A549 (cell line): ENCODE measurements around the gene HPGDS. TPM values are rescaled to one million over a fixed set of nuclear protein-coding genes. Genes with fewer than 3 reads are reported as not detected.

Source experiments
- ATAC-seq, 2 experiments: fragments of 200-7000 bp in 1 of 2; fragments of >200 bp in 1 of 2; cut with Nextera tagmentation in 1 of 2; cut with Tn5 transposase in 1 of 2; 3 replicates each; pipeline versions ENCODE4 v1.8.0 to v1.9.1; 2018 to 2020; ENCODE audit warnings: mild to moderate bottlenecking in 1 of 2, moderate library complexity in 1 of 2
- CTCF ChIA-PET: fragments of 300-600 bp; sonication (Branson Sonifier 250); formaldehyde crosslinking; extraction: SDS; loops from one replicate; lab custom pipeline; 2021; ENCODE audit warnings: antibody characterized with exemption, inconsistent platforms; lab: Yijun Ruan, JAX
- POLR2A ChIA-PET: fragments of 350-600 bp; formaldehyde crosslinking; extraction: SDS; loops from one replicate; lab custom pipeline; 2021; ENCODE audit warnings: antibody characterized with exemption, inconsistent platforms; lab: Yijun Ruan, JAX
- DNase-seq, 2 experiments: peaks; one replicate each; pipeline versions ENCODE4 v3.0.0 to v3.0.0-alpha.2; 2011 to 2016; ENCODE audit warnings: low read depth in 1 of 2, low spot score in 1 of 2
- FAIRE-seq: peaks from 2 replicates; lab custom pipeline; 2011; peaks lifted over from hg19 to GRCh38; lab: Jason Lieb, UNC
- H3K27ac ChIP-seq, 2 experiments: fragments of >200 bp; sonication (Bioruptor Twin); formaldehyde crosslinking; 3 replicates each; pipeline ENCODE4 v1.5.1; 2016 to 2017
- H3K4me1 ChIP-seq: fragments of >200 bp; sonication (Bioruptor Twin); formaldehyde crosslinking; 3 replicates; pipeline ENCODE4 v1.6.1; 2016
- H3K4me2 ChIP-seq: fragments of >200 bp; sonication (Bioruptor Twin); formaldehyde crosslinking; 3 replicates; pipeline ENCODE4 v1.6.1; 2016
- H3K4me3 ChIP-seq: fragments of >200 bp; sonication (Bioruptor Twin); formaldehyde crosslinking; 3 replicates; pipeline ENCODE4 v1.5.1; 2016
- H3K9me3 ChIP-seq: fragments of >200 bp; sonication (Bioruptor Twin); formaldehyde crosslinking; 3 replicates; pipeline ENCODE4 v1.6.1; 2016
- ATOH8 ChIP-seq: fragments of 250-450 bp; sonication (Bioruptor Pico); IDR thresholded peaks from 2 replicates; pipeline ENCODE4 v1.5.0; 2020; ENCODE audit warnings: low read depth, mild to moderate bottlenecking, moderate library complexity
- BHLHE40 ChIP-seq: IDR thresholded peaks from 2 replicates; pipeline ENCODE4 v1.6.1; 2012; ENCODE audit warnings: low read depth, low read length, inconsistent platforms
- CBX8 ChIP-seq: fragments of 200-600 bp; sonication (generic); IDR thresholded peaks from 2 replicates; pipeline ENCODE4 v1.6.1; 2016
- CTCF ChIP-seq: fragments of >200 bp; sonication (Bioruptor Twin); formaldehyde crosslinking; IDR thresholded peaks from 3 replicates; pipeline ENCODE4 v1.5.1; 2016
- E2F6 ChIP-seq: IDR thresholded peaks from 2 replicates; pipeline ENCODE4 v1.6.1; 2012; ENCODE audit warnings: low read depth, borderline replicate concordance
- EHF ChIP-seq: fragments of 250-450 bp; sonication (Bioruptor Pico); IDR thresholded peaks from 2 replicates; pipeline ENCODE4 v1.5.0; 2020; ENCODE audit warnings: mild to moderate bottlenecking
- ESRRA ChIP-seq: fragments of 150-350 bp; IDR thresholded peaks from 2 replicates; pipeline ENCODE4 v1.6.1; 2014; ENCODE audit warnings: mild to moderate bottlenecking, low read length, borderline replicate concordance
- FOSL2 ChIP-seq, 2 experiments: fragments of 450-650 bp in 1 of 2; fragments of >200 bp in 1 of 2; sonication (Bioruptor Twin) in 1 of 2; formaldehyde crosslinking; IDR thresholded peaks; 2 replicates each; pipeline versions ENCODE4 v1.5.0 to v1.6.1; 2016 to 2020; ENCODE audit warnings: mild to moderate bottlenecking in 1 of 2, moderate library complexity in 1 of 2
- FOXS1 ChIP-seq: fragments of 250-450 bp; sonication (Bioruptor Pico); IDR thresholded peaks from 2 replicates; pipeline ENCODE4 v1.5.0; 2020; ENCODE audit warnings: mild to moderate bottlenecking, moderate library complexity
- HDAC2 ChIP-seq: fragments of 200-600 bp; sonication (generic); IDR thresholded peaks from 2 replicates; pipeline ENCODE4 v1.6.1; 2016
- HEYL ChIP-seq: fragments of 250-450 bp; sonication (Bioruptor Pico); IDR thresholded peaks from 2 replicates; pipeline ENCODE4 v1.8.0; 2021; ENCODE audit warnings: mild to moderate bottlenecking, moderate library complexity
- HMGXB4 ChIP-seq: fragments of 250-450 bp; sonication (Bioruptor Pico); IDR thresholded peaks from 2 replicates; pipeline ENCODE4 v1.5.0; 2021; ENCODE audit warnings: mild to moderate bottlenecking, moderate library complexity, borderline replicate concordance
- JUN ChIP-seq, 2 experiments: fragments of >200 bp; sonication (Bioruptor Twin); formaldehyde crosslinking; IDR thresholded peaks; 2 replicates in 1 of 2; 3 replicates in 1 of 2; pipeline ENCODE4 v1.6.1; 2016 to 2017
- MAFK ChIP-seq: fragments of 450-650 bp; IDR thresholded peaks from 2 replicates; pipeline ENCODE4 v1.6.1; 2014; ENCODE audit not compliant: partially characterized antibody
- MAX ChIP-seq: IDR thresholded peaks from 2 replicates; pipeline ENCODE4 v1.6.1; 2012
- MAZ ChIP-seq: fragments of 150-350 bp; IDR thresholded peaks from 2 replicates; pipeline ENCODE4 v1.6.1; 2014; ENCODE audit warnings: antibody characterized with exemption, low read depth, low read length, borderline replicate concordance
- NFE2L2 ChIP-seq: fragments of 150-350 bp; conservative IDR thresholded peaks from 2 replicates; pipeline ENCODE4 v1.6.1; 2014; ENCODE audit warnings: low read length
- POLR2A ChIP-seq: IDR thresholded peaks from 2 replicates; pipeline ENCODE4 v1.6.1; 2012; ENCODE audit warnings: mild to moderate bottlenecking, low read length
- RAD21 ChIP-seq, 2 experiments: fragments of >200 bp in 1 of 2; sonication (Bioruptor Twin) in 1 of 2; formaldehyde crosslinking in 1 of 2; IDR thresholded peaks in 1 of 2; conservative IDR thresholded peaks in 1 of 2; 2 replicates in 1 of 2; 3 replicates in 1 of 2; pipeline ENCODE4 v1.6.1; 2012 to 2018; ENCODE audit warnings: inconsistent platforms in 1 of 2
- RARB ChIP-seq: fragments of 250-450 bp; sonication (Bioruptor Pico); IDR thresholded peaks from 2 replicates; pipeline ENCODE4 v1.8.0; 2021; ENCODE audit warnings: mild to moderate bottlenecking, moderate library complexity
- RNF2 ChIP-seq: fragments of 200-600 bp; sonication (generic); IDR thresholded peaks from 2 replicates; pipeline ENCODE4 v1.6.1; 2016; ENCODE audit warnings: low read depth, mild to moderate bottlenecking, antibody characterized with exemption, moderate library complexity, borderline replicate concordance
- TFCP2L1 ChIP-seq: fragments of 250-450 bp; sonication (Bioruptor Pico); IDR thresholded peaks from 2 replicates; pipeline ENCODE4 v1.5.0; 2021; ENCODE audit warnings: mild to moderate bottlenecking
- TP53 ChIP-seq: fragments of 250-450 bp; sonication (Bioruptor Pico); IDR thresholded peaks from 2 replicates; pipeline ENCODE4 v1.5.0; 2021; ENCODE audit warnings: mild to moderate bottlenecking, moderate library complexity
- ZNF302 ChIP-seq: fragments of 250-450 bp; sonication (Bioruptor Pico); IDR thresholded peaks from 2 replicates; pipeline ENCODE4 v1.9.0; 2021; ENCODE audit warnings: inconsistent platforms, mild to moderate bottlenecking, moderate library complexity
- ZSCAN20 ChIP-seq: fragments of 250-450 bp; sonication (Bioruptor Pico); IDR thresholded peaks from 2 replicates; pipeline ENCODE4 v1.8.0; 2022; ENCODE audit warnings: mild to moderate bottlenecking, moderate library complexity
- WGBS: methylation state at CpG from one replicate; pipeline ENCODE4 v1.1.6; 2017; ENCODE audit errors: missing lambda C conversion rate; 5-methylcytosine and 5-hydroxymethylcytosine counted together
- polyA plus RNA-seq, 4 experiments: library from polyadenylated mRNA; depleted of rRNA in 3 of 4; stranded (reverse); fragments of >200 nt; fragmentation: RNase III in 1 of 4; extraction: RNeasy Plus Mini Kit Qiagen cat#74134 plus additional on column Dnase treatment in 1 of 4; gene quantifications; 2 replicates in 3 of 4; 3 replicates in 1 of 4; pipeline ENCODE4 v1.2.3, GENCODE V29; 2011 to 2017

Gene HPGDS
- polyA plus RNA-seq, 2 of the 4 experiments (the other 2 are of a cell fraction): not detected

- TF ChIP-seq FOSL2 (IDR thresholded peaks at IDR 0.05): no peak
- TF ChIP-seq FOSL2 (CRISPR knock-in tag; IDR thresholded peaks at IDR 0.05): no peak
- TF ChIP-seq TFCP2L1 (CRISPR knock-in tag): no peak
- TF ChIP-seq RAD21 (conservative IDR thresholded peaks at IDR 0.05 in 1 of 2, IDR thresholded peaks at IDR 0.05 in 1 of 2): no peak
- TF ChIP-seq, all 56 proteins: peak for 0
Measured at GRCh38 chr4:94284889-94285288, 57.7 kb downstream of the HPGDS start (continued).

- ATAC-seq: no peak
Measured at GRCh38 chr4:94278781-94279180, 63.9 kb downstream of the HPGDS start.

GRCh38 chr4:94277534-94277933 is 65.1 kb downstream of the HPGDS start:
- H3K4me3 ChIP-seq: no peak overlapping the region
- H3K4me1 ChIP-seq: no peaks in the 10 kb centered on the region
- TF ChIP-seq FOXS1 (CRISPR knock-in tag) (no peak), HMGXB4 (CRISPR knock-in tag) (no peak), E2F6 (no peak), JUN (IDR thresholded peaks at IDR 0.05) (no peak), ZSCAN20 (CRISPR knock-in tag) (no peak), HEYL (no peak), POLR2A (no peak), ZNF302 (CRISPR knock-in tag) (no peak), ATOH8 (no peak), MAX (no peak), RARB (CRISPR knock-in tag) (no peak), EHF (no peak), CTCF (no peak), MAZ (no peak), ESRRA (no peak), RNF2 (no peak), BHLHE40 (no peak), CBX8 (no peak), TP53 (CRISPR knock-in tag) (no peak), HDAC2 (no peak)
- no peak for FAIRE-seq
- H3K27ac ChIP-seq: no peak overlapping the region
- no peak for DNase-seq
- no peaks in the 10 kb centered on the region for H3K9me3 ChIP-seq
- WGBS: 88% methylated on average over 3 of the region's 3 CpGs
- ATAC-seq: no peak
- CTCF ChIA-PET: no interaction called here
- no peak overlapping the region for H3K4me2 ChIP-seq
- POLR2A ChIA-PET: no interaction called here

More at GRCh38 chr4:94278781-94279180, 63.9 kb downstream of the HPGDS start:
- no peaks in the 10 kb centered on the region for H3K4me1 ChIP-seq
- H3K4me3 ChIP-seq: no peak overlapping the region
- CTCF ChIA-PET: no interaction called here
- TF ChIP-seq ESRRA (no peak), NFE2L2 (0 out of 2 replicates have a peak, but pooled peaks have one; percentile 14), MAFK (peak; percentile 53)
- no peak for DNase-seq
- H3K9me3 ChIP-seq: no peaks in the 10 kb centered on the region
- no peak overlapping the region for H3K27ac ChIP-seq
- no peak overlapping the region for H3K4me2 ChIP-seq
- POLR2A ChIA-PET: no interaction called here
- WGBS: 90% methylated on average over 2 of the region's 2 CpGs
- FAIRE-seq: no peak
